Neural cell (in vitro differentiated cells): ENCODE results near the gene CRYBB3. TPM values are rescaled to one million over a fixed set of nuclear protein-coding genes. Genes with fewer than 3 reads are reported as not detected.
"Not testable (repeated sequence)": the region's sequence is repeated elsewhere in the genome, so short reads cannot be mapped to it uniquely, and the experiment has no call there.

Experiments used
- H2AFZ ChIP-seq: fragments of 200-600, 300-800 bp; sonication (generic), shearing (Covaris generic); 2 replicates; pipeline ENCODE4 v1.6.0; 2014; ENCODE audit warnings: low read depth, mild to moderate bottlenecking, antibody characterized with exemption, low read length, moderate library complexity
- H3F3A ChIP-seq: fragments of 200-600 bp; shearing (Covaris generic); 2 replicates; pipeline ENCODE4 v1.6.1; 2016; ENCODE audit warnings: mild to moderate bottlenecking, moderate library complexity, mixed read lengths, antibody characterized with exemption, low read length; ENCODE audit not compliant: insufficient read depth, poor library complexity, severe bottlenecking
- H3K27ac ChIP-seq: fragments of 200-600, 300-800 bp; sonication (generic), shearing (Covaris generic); 2 replicates; pipeline ENCODE4 v1.5.1; 2014; ENCODE audit warnings: mild to moderate bottlenecking, low read length, moderate library complexity
- H3K27me3 ChIP-seq: fragments of 300-800, 200-600 bp; sonication (generic), shearing (Covaris generic); 2 replicates; pipeline ENCODE4 v1.6.0; 2014; ENCODE audit warnings: mild to moderate bottlenecking, low read depth, low read length, moderate library complexity; ENCODE audit not compliant: insufficient read depth
- H3K36me3 ChIP-seq: fragments of 300-800, 200-600 bp; sonication (generic), shearing (Covaris generic); 2 replicates; pipeline ENCODE4 v1.5.1; 2014; ENCODE audit warnings: mild to moderate bottlenecking, antibody characterized with exemption, low read length, moderate library complexity; ENCODE audit not compliant: insufficient read depth
- H3K4me2 ChIP-seq: fragments of 300-800, 200-600 bp; sonication (generic), shearing (Covaris generic); 2 replicates; pipeline ENCODE4 v1.6.0; 2014; ENCODE audit warnings: mild to moderate bottlenecking, low read length
- H3K4me3 ChIP-seq: fragments of 300-800, 200-600 bp; sonication (generic), shearing (Covaris generic); 2 replicates; pipeline ENCODE4 v1.5.1; 2014; ENCODE audit warnings: mild to moderate bottlenecking, low read length, moderate library complexity
- H3K79me2 ChIP-seq: fragments of 200-600 bp; shearing (Covaris generic); replicated peaks from 2 replicates; pipeline ENCODE4 v1.6.0; 2014; ENCODE audit warnings: mild to moderate bottlenecking, low read length, moderate library complexity; ENCODE audit not compliant: insufficient read depth
- H3K9ac ChIP-seq: fragments of 300-800, 200-600 bp; sonication (generic), shearing (Covaris generic); 2 replicates; pipeline ENCODE4 v1.6.1; 2016; ENCODE audit warnings: mild to moderate bottlenecking, low read length, mixed read lengths
- H3K9me2 ChIP-seq: fragments of 200-600 bp; shearing (Covaris generic); 2 replicates; pipeline ENCODE4 v1.6.1; 2016; ENCODE audit warnings: mild to moderate bottlenecking, low read length, mixed read lengths; ENCODE audit not compliant: insufficient read depth
- H3K9me3 ChIP-seq: fragments of 200-600, 300-800 bp; sonication (generic), shearing (Covaris generic); 2 replicates; pipeline ENCODE4 v1.6.1; 2016; ENCODE audit warnings: mild to moderate bottlenecking, mixed run types, low read length, moderate library complexity, mixed read lengths
- H4K20me1 ChIP-seq: fragments of 200-600 bp; shearing (Covaris generic); 2 replicates; pipeline ENCODE4 v1.6.1; 2016; ENCODE audit warnings: mild to moderate bottlenecking, mixed run types; ENCODE audit not compliant: insufficient read depth
- CTCF ChIP-seq: fragments of 450-650 bp; IDR thresholded peaks from 2 replicates; pipeline ENCODE4 v1.5.1; 2014; ENCODE audit warnings: antibody characterized with exemption, mild to moderate bottlenecking, moderate library complexity; ENCODE audit not compliant: poor library complexity, severe bottlenecking
- EP300 ChIP-seq: fragments of 450-650 bp; conservative IDR thresholded peaks from 2 replicates; pipeline ENCODE4 v1.6.1; 2014; ENCODE audit warnings: antibody characterized with exemption, mild to moderate bottlenecking, moderate library complexity; ENCODE audit not compliant: poor library complexity, severe bottlenecking
- EZH2 ChIP-seq: fragments of 200-600, 300-800 bp; shearing (Covaris generic), sonication (generic); IDR thresholded peaks from 2 replicates; pipeline ENCODE4 v1.6.1; 2014; ENCODE audit warnings: antibody characterized with exemption, low read length, borderline replicate concordance, mild to moderate bottlenecking; ENCODE audit not compliant: insufficient read depth, poor library complexity, severe bottlenecking
- MXI1 ChIP-seq: fragments of 450-650 bp; conservative IDR thresholded peaks from 2 replicates; pipeline ENCODE4 v1.6.1; 2014; ENCODE audit warnings: antibody characterized with exemption, mild to moderate bottlenecking; ENCODE audit not compliant: poor library complexity, severe bottlenecking
- POLR2AphosphoS5 ChIP-seq: IDR thresholded peaks from 2 replicates; pipeline ENCODE4 v1.6.1; 2012
- RAD21 ChIP-seq: fragments of 450-650 bp; conservative IDR thresholded peaks from 2 replicates; pipeline ENCODE4 v1.6.1; 2014; ENCODE audit warnings: antibody characterized with exemption, mild to moderate bottlenecking, moderate library complexity
- REST ChIP-seq: IDR thresholded peaks from 2 replicates; pipeline ENCODE4 v1.6.1; 2012; ENCODE audit warnings: borderline replicate concordance
- SMC3 ChIP-seq: fragments of 450-650 bp; conservative IDR thresholded peaks from 2 replicates; pipeline ENCODE4 v1.6.1; 2014; ENCODE audit warnings: antibody characterized with exemption, mild to moderate bottlenecking, moderate library complexity; ENCODE audit not compliant: poor library complexity
- TAF1 ChIP-seq: IDR thresholded peaks from 2 replicates; pipeline ENCODE4 v1.6.1; 2012; ENCODE audit warnings: low read depth
- polyA plus RNA-seq: library from polyadenylated mRNA; depleted of rRNA; stranded (reverse); fragments of >200 nt; gene quantifications from 2 replicates; pipeline ENCODE4 v1.2.3, GENCODE V29; 2014

CRYBB3 gene
- polyA plus RNA-seq, 1 donor from 2014 or later: not detected

GRCh38 chr22:25228822-25229221 lies 29.2 kb downstream of the CRYBB3 start:
- H2AFZ ChIP-seq: no peak overlapping the region
- no peaks in the 10 kb centered on the region for H3K79me2 ChIP-seq
- no peaks in the 10 kb centered on the region for H3K9me2 ChIP-seq
- no peak overlapping the region for H3K27ac ChIP-seq
- TF ChIP-seq MXI1: no peak
- H3F3A ChIP-seq: no peaks in the 10 kb centered on the region
- H3K4me3 ChIP-seq: no peak overlapping the region
- H3K9me3 ChIP-seq: no peaks in the 10 kb centered on the region
- H3K4me2 ChIP-seq: no peak overlapping the region
- no peaks in the 10 kb centered on the region for H3K36me3 ChIP-seq
- no peaks in the 10 kb centered on the region for H3K27me3 ChIP-seq
- H4K20me1 ChIP-seq: no peaks in the 10 kb centered on the region
- H3K9ac ChIP-seq: no peak overlapping the region

- not testable (repeated sequence) for H3K9me3 ChIP-seq, H3K79me2 ChIP-seq, H3F3A ChIP-seq, H2AFZ ChIP-seq, H3K27ac ChIP-seq, H3K4me2 ChIP-seq, H4K20me1 ChIP-seq, H3K9ac ChIP-seq, H3K36me3 ChIP-seq, H3K4me3 ChIP-seq, H3K27me3 ChIP-seq, H3K9me2 ChIP-seq
Observed at GRCh38 chr22:25230760-25231159, 31.1 kb downstream of the CRYBB3 start.

- Histone ChIP-seq H3K4me2 (no peak overlapping the region), H3K9ac (no peak overlapping the region), H3K9me2 (no peaks in the 10 kb centered on the region), H3K9me3 (no peaks in the 10 kb centered on the region), H3K4me3 (no peak overlapping the region), H3K79me2 (no peaks in the 10 kb centered on the region), H2AFZ (no peak overlapping the region), H3F3A (no peaks in the 10 kb centered on the region), H3K27ac (no peak overlapping the region), H3K27me3 (no peaks in the 10 kb centered on the region), H3K36me3 (no peaks in the 10 kb centered on the region), H4K20me1 (no peaks in the 10 kb centered on the region)
- TF ChIP-seq EZH2: no peak
Observed at GRCh38 chr22:25232301-25232700, 32.6 kb downstream of the CRYBB3 start.

GRCh38 chr22:25233706-25234105 lies 34.0 kb downstream of the CRYBB3 start:
- not testable (repeated sequence) for H3K36me3 ChIP-seq

GRCh38 chr22:25235547-25236290 lies 36.1 kb downstream of the CRYBB3 start:
- H4K20me1 ChIP-seq: no peaks in the 10 kb centered on the region
- H3K9me2 ChIP-seq: no peaks in the 10 kb centered on the region
- no peaks in the 10 kb centered on the region for H3K27me3 ChIP-seq
- no peak overlapping the region for H3K4me2 ChIP-seq
- H3F3A ChIP-seq: no peaks in the 10 kb centered on the region
- no peak overlapping the region for H2AFZ ChIP-seq
- TF ChIP-seq EP300 (no peak), POLR2AphosphoS5 (no peak), TAF1 (no peak), CTCF (peak; percentile 82), MXI1 (no peak), EZH2 (no peak), RAD21 (peak; percentile 79), SMC3 (peak; percentile 80), REST (no peak)
- H3K9me3 ChIP-seq: no peaks in the 10 kb centered on the region
- H3K4me3 ChIP-seq: peak overlapping the region; percentile 26
- H3K36me3 ChIP-seq: no peaks in the 10 kb centered on the region
- no peak overlapping the region for H3K9ac ChIP-seq
- no peaks in the 10 kb centered on the region for H3K79me2 ChIP-seq
- H3K27ac ChIP-seq: no peak overlapping the region

More at GRCh38 chr22:25233706-25234105, 34.0 kb downstream of the CRYBB3 start:
- not testable (repeated sequence) for H3K27ac ChIP-seq, H3K9ac ChIP-seq, H4K20me1 ChIP-seq, H3K9me3 ChIP-seq, H3K4me2 ChIP-seq, H3K4me3 ChIP-seq, H3K27me3 ChIP-seq, H3K79me2 ChIP-seq, H3K9me2 ChIP-seq, H3F3A ChIP-seq, H2AFZ ChIP-seq
